ENCODE measurements around the gene STOX2.
"Not testable (repeated sequence)": the region's sequence is repeated elsewhere in the genome, so short reads cannot be mapped to it uniquely, and the experiment has no call there.

STOX2 gene

DNA sequence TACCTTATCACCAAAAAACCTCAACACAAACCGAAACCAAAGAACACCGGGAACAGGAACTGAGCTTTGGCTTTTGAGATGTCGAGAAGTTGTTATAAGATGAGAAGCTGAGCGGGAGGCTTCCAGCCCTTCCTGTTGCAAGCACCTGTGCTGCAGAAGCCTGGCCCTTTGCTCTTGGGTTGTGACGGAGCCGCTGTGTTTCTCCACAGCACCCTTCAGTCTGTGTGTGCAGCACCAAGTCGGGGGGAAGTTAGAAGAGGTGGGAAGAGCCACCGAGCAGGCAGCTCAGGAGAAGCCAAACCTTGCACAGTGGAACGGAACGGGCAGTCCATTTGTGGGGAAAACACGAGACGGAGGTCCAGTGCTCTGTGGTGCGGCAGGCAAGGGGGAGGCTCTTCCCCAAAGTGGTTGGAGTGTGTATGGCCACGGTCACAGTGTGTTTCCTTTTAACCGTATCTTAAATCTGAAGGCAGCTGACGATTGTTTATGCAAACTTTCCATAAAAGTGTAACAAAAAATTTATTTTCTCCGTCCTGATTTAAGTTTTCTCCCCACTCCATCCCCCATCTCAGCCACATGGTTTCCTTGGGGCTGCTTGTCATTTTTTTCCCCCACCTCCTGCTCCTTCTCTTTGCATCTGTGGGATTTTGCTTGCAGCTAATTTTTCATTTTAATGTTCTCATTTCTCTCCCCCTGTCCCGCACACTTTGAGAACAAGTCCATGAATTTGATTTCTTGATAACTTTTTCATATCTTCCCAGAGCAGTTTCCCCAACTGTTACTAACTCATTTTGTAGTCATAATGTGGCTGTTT lies 123.7 kb downstream of the STOX2 start:
- DNase-seq: no peak

DNA sequence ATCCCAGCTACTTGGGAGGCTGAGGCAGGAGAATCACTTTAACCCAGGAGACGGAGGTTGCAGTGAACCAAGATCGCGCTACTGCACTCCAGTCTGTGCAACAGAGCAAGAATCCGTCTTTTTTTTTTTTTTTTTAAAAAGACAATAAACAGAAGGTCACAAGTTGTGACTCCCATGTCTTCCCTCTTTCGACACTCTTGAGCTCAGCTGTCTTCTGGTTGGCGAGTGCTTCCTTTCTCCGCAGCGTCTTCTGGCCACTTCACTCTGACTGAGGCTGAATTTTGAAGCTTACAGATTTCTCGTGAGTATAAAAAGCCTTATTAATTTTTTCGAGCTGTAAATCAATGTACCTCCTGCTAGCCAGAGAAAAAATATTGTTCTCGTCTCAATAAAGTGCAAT lies 124.9 kb downstream of the STOX2 start:
- DNase-seq: no peak

DNA sequence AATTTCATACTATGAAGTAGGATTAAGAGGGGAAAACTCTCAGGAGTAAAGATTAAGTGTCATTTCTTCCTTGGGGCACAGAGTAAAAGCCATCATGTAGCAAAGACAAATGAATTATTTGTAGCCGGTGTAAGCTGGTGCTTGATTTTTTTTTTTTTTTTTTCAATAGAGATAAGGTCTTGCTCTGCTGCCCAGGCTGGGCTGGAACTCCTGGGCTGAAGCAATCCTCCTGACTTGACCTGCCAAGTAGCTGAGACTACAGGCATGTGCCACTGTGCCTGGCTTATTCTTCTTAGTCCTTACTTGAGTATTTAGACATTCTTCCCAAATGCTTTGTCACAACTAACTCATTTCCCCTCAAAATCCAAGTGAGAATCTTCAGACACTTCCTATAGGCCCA lies 125.7 kb downstream of the STOX2 start:
- no peak for DNase-seq

DNA sequence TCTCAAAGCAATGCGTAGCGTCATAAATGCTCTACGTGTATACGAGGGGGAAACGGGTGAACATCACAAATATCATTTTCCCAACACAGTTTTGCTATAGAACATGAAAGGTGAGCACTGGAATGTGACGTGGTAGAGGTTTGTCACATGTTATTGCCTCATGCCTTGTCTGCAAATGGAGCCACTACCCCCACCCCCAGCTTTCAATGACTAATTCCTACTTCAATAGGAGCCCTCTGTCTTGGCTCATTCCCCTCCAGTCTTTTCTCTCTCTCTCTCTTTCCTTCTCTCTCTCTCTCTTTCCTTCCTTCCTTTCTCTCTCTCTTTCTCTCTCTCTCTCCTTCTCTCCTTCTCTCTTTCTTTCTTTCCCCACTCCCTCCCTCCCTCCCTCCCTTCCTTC lies 127.0 kb downstream of the STOX2 start:
- no peak for DNase-seq

DNA sequence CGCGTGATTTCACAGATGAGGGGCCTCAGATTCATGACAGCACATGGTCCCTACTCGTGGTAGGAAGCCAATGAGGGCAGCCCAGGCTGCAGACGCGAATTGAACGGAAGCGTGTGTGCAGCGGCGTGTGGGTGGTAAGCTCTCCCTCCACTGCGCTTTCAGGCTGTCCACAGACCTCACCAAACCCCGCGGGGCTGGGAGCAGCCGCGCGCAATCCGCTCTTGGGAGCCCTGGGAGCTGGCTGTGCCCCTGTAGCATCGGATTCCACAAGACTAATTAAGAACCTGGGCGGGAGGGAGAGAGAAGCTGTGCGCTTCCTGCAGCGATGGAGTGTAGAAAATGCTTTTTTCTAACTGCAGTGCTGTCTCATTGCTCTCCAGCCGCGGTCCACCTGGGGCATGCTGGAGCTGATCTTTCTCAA lies 134.9 kb downstream of the STOX2 start:
- DNase-seq: no peak

DNA sequence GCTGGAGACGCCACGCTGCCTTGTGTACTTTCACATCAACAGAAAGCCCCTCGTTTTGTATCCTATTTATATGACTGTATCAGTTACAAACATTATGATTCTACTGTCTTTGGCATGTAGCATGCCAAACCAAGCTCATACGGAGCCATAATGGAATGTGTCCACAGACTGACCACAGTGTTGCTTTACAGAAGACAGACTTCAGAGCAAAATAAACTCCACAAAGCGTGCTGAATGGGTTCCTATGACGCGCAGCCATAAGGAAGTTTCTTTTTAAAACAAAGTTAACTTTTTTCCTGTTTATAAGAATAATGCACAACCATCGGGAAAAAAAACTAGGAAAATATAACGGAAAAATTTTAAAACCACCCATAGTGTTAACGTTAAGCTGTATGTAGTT lies 136.0 kb downstream of the STOX2 start:
- no peak for DNase-seq

DNA sequence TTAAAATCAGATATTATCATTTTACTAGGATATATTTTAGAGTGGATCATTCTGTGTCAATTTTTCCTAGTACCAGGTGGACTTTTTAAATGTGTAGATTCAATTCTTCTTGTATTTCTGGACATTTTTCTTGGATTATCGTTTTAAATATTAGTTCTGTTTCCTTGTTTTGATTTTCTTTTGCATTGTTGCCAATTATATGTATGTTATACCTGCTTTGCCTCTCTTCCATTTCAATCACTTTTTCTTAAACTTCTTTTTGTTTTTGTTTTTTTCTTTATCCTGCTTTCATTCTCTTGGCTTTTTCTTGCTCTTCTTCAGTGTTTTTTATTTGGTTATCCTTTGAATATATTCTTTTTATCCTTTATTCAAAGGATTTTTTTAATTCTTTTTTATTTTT lies 141.0 kb downstream of the STOX2 start:
- DNase-seq: no peak

DNA sequence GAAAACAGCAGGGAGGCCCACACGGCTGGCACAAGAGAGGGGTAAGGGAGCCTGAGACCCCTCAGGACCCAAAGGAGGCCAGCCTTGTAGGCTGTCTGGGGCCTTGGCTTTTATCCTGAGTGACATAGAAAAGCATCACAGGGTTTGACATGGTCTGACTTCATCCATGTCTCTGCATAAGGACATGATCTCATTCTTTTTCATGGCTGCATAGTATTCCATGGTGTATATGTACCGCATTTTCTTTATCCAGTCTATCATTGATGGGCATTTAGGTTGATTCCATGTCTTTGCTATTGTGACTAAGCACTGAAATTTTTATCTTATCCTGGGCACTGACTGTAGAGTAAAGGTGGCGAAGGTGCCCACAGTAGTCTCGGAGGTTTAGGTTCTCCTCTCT lies 146.2 kb downstream of the STOX2 start:
- DNase-seq: not testable (repeated sequence)

DNA sequence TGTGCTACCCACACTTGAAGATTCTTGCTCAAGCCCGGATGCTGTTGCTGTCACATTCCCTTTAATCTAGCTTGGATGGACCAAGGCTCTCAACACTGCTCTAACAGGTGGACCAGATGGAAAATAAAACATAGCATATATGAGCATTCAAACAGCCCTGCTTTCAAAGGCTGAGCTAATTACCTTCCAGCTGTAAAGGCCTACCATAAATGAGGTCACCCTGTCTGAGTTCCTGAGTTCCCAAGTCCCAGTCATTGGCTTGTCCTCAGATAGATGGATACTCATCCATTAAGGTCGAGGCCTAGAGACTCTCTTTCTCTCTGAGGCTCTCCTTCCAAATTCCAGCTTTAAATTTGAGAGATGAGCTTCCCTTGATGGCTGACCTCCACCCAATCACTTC lies 147.5 kb downstream of the STOX2 start:
- no peak for DNase-seq

DNA sequence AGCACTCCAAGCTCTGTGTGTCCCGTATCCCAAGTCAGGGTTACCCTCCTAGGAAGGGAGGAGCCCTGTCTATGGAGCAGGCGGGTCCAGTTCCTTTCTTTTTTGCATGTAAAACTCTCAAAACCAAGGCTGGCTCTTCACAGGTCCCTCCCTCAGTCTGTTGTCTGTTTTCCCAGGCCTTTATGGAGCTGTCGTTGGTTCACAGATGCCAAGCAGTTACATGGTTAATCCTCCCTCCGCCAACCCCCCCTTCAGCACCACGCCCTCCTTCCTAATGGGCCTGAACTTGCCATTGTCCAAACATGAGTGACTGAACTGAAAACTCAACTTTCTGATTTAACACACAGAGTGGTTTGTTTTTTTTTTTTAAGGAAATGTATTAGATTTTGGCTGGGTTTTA lies 148.3 kb downstream of the STOX2 start:
- DNase-seq: peak; percentile 1 to 30

DNA sequence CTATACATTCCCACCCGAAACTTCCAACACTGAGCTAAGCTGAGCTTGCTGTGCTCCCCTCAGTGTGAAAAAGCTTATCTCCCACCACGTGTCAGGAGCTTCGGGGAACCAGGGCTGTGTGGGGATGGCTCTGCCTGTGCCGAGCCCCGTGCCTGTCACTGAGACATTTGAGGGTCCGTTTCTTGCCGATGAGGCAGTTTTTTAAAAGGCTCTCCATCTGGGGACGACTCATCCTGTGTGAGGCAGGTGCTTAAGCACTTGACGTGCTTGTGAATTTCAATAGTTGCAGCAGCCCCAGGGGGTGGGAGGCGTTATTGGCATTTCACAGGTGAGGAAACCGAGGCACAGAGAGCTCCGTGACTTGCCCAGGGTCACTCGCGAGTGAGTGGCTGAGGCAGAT lies 151.8 kb downstream of the STOX2 start:
- DNase-seq: no peak

DNA sequence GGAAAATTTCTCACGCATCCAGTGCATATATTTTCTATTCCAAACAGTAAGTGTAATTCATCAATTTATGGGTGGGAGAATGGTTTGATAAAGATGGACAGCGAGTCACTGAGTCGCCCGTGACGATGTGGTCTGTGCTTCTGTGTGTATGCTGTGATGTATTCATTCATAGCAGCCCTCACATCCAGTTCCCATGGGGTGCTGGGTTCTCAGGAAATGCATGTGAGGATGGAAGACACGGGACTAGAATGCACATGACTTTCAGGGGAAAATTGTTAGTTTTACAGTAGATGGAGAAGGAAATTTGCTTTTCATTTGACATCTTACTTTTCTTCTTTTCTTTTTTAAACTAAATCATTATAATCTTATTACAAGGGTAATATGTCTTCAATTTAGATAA lies 152.9 kb downstream of the STOX2 start:
- DNase-seq: no peak

DNA sequence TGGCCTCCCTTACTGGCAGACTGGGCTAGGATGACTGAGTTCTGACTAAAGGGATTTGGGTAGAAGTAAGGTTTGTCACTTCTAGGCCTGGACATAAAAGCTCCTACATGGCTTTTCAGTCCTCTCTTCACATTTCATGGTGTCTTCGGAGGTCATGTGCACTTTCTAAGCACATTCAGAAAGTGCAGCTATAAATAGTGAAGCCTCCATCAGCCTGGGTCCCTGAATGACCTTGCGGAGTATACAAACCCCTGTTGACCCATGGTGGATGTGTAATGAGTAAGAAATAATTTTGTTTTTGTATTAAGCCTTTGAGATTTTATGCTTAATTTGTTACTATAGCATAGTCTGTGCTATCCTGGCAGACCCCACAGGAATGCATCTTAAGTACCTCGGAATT lies 154.0 kb downstream of the STOX2 start:
- DNase-seq: no peak

DNA sequence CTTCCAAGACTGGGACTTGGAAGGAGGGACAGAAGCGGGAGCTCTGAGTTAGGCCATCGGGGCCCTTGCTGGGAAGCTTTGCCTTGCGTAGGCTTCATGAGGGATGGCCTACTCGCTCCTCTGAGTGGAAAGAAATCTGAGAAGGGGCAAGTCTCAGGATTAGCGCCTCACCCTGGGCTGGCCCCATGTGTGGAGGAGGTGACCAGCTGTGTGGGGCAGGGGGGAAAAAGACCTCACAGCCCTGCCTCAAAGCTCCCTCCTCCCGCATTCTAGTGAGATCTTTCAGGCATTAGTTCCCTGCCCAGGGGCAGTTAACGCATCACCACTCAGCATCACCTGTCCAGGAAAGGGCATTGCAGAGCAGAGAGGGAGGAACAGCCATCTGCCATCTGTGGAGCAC lies 156.5 kb downstream of the STOX2 start:
- DNase-seq: peak in 1 of 2 experiments; percentile 5

DNA sequence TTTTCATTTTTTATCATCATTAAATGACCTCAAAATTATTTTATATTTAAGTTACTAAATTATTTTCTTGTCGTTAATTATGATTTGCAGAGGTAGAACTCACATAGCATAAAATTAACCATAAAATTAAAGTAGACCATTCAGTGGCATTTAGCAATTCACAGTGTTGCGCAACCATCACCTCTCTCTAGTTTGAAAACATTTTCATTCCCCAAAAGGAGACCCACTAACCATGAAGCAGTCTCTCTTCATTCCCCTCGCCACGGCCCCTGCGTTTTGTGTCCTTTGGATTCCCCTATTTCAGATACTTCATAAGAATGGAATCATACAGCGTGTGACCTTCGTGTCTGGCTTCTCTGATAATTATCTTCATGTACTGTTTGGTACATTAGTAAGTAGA lies 157.7 kb downstream of the STOX2 start:
- DNase-seq: no peak

DNA sequence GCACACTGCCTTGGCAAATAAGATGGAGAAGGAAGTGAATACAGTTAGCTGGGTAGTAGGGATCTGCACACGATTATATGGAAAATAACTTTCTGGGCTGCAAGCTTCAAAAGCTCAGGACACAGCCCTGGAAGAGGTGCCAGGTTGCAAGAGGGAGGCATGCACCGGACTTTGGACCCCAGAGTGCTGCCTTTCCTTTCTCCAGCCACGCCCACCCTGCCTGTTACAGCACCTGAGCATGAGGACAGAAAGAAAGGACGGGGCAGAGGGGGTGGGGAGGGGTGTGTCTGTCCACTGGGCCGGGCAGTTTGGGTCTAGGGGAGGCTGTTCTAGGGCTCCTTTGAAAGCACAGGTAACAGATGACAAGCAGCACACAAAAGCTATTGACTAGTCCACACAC lies 159.8 kb downstream of the STOX2 start:
- no peak for DNase-seq

DNA sequence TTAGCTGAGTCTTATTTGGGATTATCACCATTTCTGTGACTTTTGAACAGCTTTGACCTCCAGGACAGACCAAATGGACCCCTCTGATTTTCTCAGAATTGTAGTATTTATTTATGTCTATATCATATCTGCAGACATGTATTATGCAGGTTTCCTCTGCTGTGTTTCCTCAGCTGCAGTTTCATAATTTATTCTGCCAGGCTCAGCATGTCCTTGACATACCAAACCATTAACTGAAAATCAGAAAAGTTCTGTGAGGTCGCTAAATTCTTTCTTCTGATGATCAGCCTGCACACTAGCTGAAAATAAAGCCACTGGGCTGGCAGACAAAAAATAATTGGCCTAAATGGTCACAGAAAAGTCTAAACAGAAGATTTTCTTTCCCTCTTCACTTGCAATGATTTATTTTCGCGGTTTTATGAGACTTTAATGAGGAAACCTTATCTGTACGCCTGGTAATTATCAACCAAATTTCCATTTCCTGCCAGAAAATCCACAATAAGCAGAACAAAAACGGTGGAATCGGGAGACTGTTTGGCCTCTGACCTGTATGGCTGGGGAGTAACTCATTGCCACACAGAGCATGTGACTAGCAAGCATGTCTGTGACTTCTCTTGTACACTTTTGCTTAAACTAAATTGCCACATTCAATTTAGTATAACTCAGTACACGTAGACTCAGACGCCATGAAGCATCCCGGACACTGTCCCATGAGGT lies 161.6 kb downstream of the STOX2 start:
- DNase-seq: no peak

DNA sequence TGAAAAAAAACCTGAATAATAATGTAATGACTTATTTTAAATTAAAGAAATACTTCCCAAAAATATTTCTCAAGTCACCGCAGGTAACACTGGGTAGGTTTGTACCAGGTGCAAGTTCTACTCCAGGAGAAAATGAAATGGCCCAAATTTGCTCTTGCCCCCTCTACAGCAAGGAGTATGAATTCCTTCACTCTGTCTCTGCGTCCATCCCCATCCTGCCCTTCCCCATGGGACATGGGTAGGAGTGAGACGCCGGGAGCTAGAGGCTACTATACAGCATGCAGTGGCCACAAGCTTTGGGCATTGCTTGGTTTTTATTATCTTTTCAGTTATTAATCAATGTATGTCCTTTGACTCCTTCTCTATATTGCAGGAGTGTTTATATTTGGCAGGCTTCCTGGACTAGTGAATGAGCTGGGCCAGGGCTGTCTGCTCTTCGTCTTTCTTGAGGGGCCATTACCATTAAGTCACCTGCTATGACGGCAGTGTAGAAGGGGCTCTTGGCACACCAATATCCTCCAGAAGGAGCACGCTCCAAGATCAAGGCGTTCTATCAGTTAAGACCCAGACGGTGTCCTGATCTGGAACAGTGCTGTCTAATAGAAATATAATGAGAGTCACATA lies 162.9 kb downstream of the STOX2 start:
- no peak for DNase-seq
